Cardiac fibroblast (primary cell): ENCODE data around the gene SYAP1.
"Not testable (repeated sequence)": the region's sequence is repeated elsewhere in the genome, so short reads cannot be mapped to it uniquely, and the experiment has no call there.

Experiments used
- DNase-seq, 2 donors: peaks; one replicate each; pipeline versions ENCODE4 v3.0.0 to v3.0.0-alpha.2; 2010; ENCODE audit warnings: low read depth in 2 of 2
- H3K4me3 ChIP-seq, 2 donors: replicated peaks in 1 of 2; 1 replicate in 1 of 2; 2 replicates in 1 of 2; pipeline ENCODE4 v1.5.1; 2011; ENCODE audit warnings: low read depth in 2 of 2, low read length in 2 of 2, mild to moderate bottlenecking in 2 of 2, moderate library complexity in 1 of 2
- CTCF ChIP-seq: IDR thresholded peaks from one replicate; pipeline ENCODE4 v1.5.1; 2011; ENCODE audit warnings: low read depth, mild to moderate bottlenecking, low read length, inconsistent platforms

Gene SYAP1

DNA sequence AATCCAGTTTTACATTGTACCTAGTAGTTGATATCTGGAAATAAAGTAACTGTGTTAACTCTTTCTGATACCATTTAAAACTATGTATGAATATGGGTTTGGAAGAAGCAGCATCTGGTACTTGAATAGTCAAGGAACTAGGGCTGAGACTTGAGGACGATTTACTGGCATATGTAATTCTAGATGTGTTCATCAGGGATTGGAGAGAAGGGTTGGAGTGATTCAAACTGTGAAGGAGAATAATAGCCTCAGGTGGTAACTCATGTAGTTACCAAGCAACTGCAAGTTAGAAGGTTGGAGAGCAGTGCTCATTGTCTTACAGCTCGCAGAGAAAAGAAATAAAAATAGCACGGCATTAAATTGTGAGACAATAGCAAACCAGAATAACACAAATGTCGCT is 37.3 kb downstream of the SYAP1 start:
- no peak for TF ChIP-seq CTCF
- no peak overlapping the region for H3K4me3 ChIP-seq
- DNase-seq, result no peak

DNA sequence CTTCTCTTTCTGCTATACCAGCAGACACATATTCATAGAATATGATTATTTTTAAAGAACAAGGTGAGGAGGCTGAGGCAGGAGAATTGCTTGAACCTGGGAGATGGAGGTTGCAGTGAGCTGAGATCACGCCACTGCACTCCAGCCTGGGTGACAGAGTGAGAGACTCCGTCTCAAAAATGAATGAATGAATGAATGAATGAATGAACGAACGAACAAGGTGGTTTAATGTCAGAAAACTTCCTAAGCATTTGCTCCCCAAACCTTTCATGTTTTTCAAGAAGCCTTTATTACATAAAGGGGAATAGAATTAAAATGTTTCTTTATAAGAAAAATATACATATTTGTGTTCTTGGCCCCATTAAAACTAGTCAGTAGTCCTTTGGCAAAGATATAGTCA is 42.1 kb downstream of the SYAP1 start:
- DNase-seq, H3K4me3 ChIP-seq: not testable (repeated sequence)

DNA sequence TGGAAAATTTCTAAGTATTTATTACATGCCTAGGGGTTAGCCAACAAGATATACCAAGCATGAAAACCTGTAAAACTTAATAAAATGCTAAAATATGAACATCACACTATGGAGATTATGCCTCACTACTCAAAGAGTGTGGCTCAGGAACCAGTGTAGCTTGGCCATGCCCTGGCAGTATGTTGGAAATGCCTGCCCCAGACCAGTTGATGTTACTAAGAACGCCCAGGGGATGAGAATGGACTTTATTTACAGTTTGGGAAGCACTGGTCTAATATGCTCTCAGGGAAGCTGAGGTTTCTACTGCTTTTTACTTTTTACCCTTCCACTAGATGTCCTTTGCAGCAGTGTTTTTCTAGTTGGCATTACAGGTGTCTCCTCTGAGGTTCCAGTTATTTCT is 43.2 kb downstream of the SYAP1 start:
- no peak for TF ChIP-seq CTCF
- no peak overlapping the region for H3K4me3 ChIP-seq
- no peak for DNase-seq

DNA sequence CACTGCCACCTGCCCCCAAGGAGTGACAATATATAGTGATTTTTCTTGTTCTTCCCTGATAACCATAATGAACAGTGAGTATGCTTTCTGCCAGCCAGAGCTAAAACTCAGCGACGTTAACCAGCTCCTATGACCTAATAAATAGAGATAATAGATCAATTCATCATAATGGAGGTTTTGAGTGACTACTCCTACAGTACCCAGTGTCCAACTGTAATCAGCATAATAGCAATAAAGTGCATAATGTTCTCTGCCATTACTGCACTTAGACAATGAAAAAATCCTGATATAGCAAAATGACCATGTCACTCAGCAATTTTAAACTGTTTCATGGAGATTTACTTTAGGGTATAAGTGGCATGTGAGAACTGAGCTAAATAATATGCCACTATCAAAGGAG is 46.2 kb downstream of the SYAP1 start:
- DNase-seq, result no peak
- TF ChIP-seq CTCF, result no peak

GRCh38 chrX:16770970-16771482 is 51.6 kb downstream of the SYAP1 start:
- DNase-seq, result no peak
- no peak for TF ChIP-seq CTCF
- H3K4me3 ChIP-seq, result no peak overlapping the region

More for the DNA sequence above, 46.2 kb downstream of the SYAP1 start:
- no peak overlapping the region for H3K4me3 ChIP-seq

GRCh38 chrX:16771483-16772398 is 52.3 kb downstream of the SYAP1 start:
- no peak overlapping the region for H3K4me3 ChIP-seq
- TF ChIP-seq CTCF, result no peak
- DNase-seq, result peak; percentile 75 to 77

- no peak overlapping the region for H3K4me3 ChIP-seq
- DNase-seq, result no peak
- no peak for TF ChIP-seq CTCF
Observed at GRCh38 chrX:16772460-16772859, 53.0 kb downstream of the SYAP1 start.
